Tongue (tissue), 1 donor: ENCODE results near the gene NIPAL3. TPM values are rescaled to one million over a fixed set of nuclear protein-coding genes. Genes with fewer than 3 reads are reported as not detected.

ENCODE experiments used
- total RNA-seq: library from RNA; depleted of rRNA; stranded (reverse); fragments of >200 nt; gene quantifications from one replicate; pipeline ENCODE4 v1.2.3, GENCODE V29; 2014

Gene NIPAL3
- total RNA-seq, 1 donor from 2014 or later = 15.4 TPM

Other genes with a start within 250 kb of the NIPAL3 start
- 0.62 TPM for gene IFNLR1, start 228.5 kb upstream of the NIPAL3 start, total RNA-seq
- gene GRHL3, start 96.4 kb upstream of the NIPAL3 start, total RNA-seq = 26.8 TPM
- 1.8 TPM for gene STPG1, start 2.0 kb upstream of the NIPAL3 start, total RNA-seq
- 7.6 TPM for gene RCAN3, start 87.0 kb downstream of the NIPAL3 start, total RNA-seq
- gene NCMAP, start 140.3 kb downstream of the NIPAL3 start, total RNA-seq = 2.6 TPM
- 60.2 TPM for gene SRRM1, start 227.5 kb downstream of the NIPAL3 start, total RNA-seq